Keratinocyte (primary cell): ENCODE data around the gene UNC79. TPM values are rescaled to one million over a fixed set of nuclear protein-coding genes. Genes with fewer than 3 reads are reported as not detected.

ENCODE experiments used
- DNase-seq: peaks from one replicate; pipeline ENCODE4 v3.0.0-alpha.2; 2011; ENCODE audit warnings: low read depth, missing footprints, low spot score
- FAIRE-seq: peaks from 2 replicates; lab custom pipeline; 2011; peaks lifted over from hg19 to GRCh38; lab: Jason Lieb, UNC
- H2AFZ ChIP-seq: 2 replicates; pipeline ENCODE4 v1.6.0; 2012; ENCODE audit warnings: low read length, control low read depth, inconsistent platforms; ENCODE audit not compliant: control insufficient read depth
- H3K27ac ChIP-seq: 2 replicates; pipeline ENCODE4 v1.5.1; 2011; ENCODE audit warnings: low read length; ENCODE audit not compliant: control insufficient read depth, insufficient read depth
- H3K27me3 ChIP-seq: 3 replicates; pipeline ENCODE4 v1.6.0; 2011; ENCODE audit warnings: low read length; ENCODE audit not compliant: control insufficient read depth, insufficient read depth; ENCODE audit errors: extremely low read depth
- H3K36me3 ChIP-seq, 2 experiments: 2 replicates in 1 of 2; 3 replicates in 1 of 2; pipeline ENCODE4 v1.5.1; 2011; ENCODE audit warnings: low read length in 2 of 2, mild to moderate bottlenecking in 1 of 2; ENCODE audit not compliant: control insufficient read depth in 2 of 2, insufficient read depth in 2 of 2; ENCODE audit errors: extremely low read depth in 1 of 2
- H3K4me1 ChIP-seq: 3 replicates; pipeline ENCODE4 v1.5.1; 2011; ENCODE audit warnings: low read length; ENCODE audit not compliant: control insufficient read depth, insufficient read depth; ENCODE audit errors: extremely low read depth
- H3K4me2 ChIP-seq: 3 replicates; pipeline ENCODE4 v1.6.0; 2011; ENCODE audit warnings: low read depth, low read length; ENCODE audit not compliant: control insufficient read depth, insufficient read depth; ENCODE audit errors: extremely low read depth
- H3K4me3 ChIP-seq, 3 experiments: fragments of 200-600 bp in 1 of 3; sonication (generic) in 1 of 3; 2 replicates in 2 of 3; 3 replicates in 1 of 3; pipeline ENCODE4 v1.5.1; 2011 to 2016; ENCODE audit warnings: low read length in 3 of 3, mild to moderate bottlenecking in 3 of 3, control low read depth in 2 of 3, inconsistent platforms in 1 of 3, low read depth in 1 of 3, mixed read lengths in 1 of 3, mixed run types in 1 of 3, moderate library complexity in 1 of 3; ENCODE audit not compliant: control insufficient read depth in 2 of 3, insufficient read depth in 2 of 3; ENCODE audit errors: extremely low read depth in 1 of 3
- H3K79me2 ChIP-seq: 2 replicates; pipeline ENCODE4 v1.6.0; 2012; ENCODE audit warnings: low read length; ENCODE audit not compliant: control insufficient read depth, insufficient read depth
- H3K9ac ChIP-seq: 3 replicates; pipeline ENCODE4 v1.6.0; 2011; ENCODE audit warnings: low read length; ENCODE audit not compliant: control insufficient read depth, insufficient read depth; ENCODE audit errors: extremely low read depth
- H3K9me1 ChIP-seq: 3 replicates; pipeline ENCODE4 v1.6.0; 2011; ENCODE audit warnings: low read length; ENCODE audit not compliant: control insufficient read depth, insufficient read depth; ENCODE audit errors: extremely low read depth
- H3K9me3 ChIP-seq: 2 replicates; pipeline ENCODE4 v1.5.1; 2012; ENCODE audit warnings: low read depth, low read length; ENCODE audit not compliant: control insufficient read depth
- H4K20me1 ChIP-seq: 3 replicates; pipeline ENCODE4 v1.6.0; 2011; ENCODE audit warnings: low read length; ENCODE audit not compliant: control insufficient read depth, insufficient read depth; ENCODE audit errors: extremely low read depth
- EZH2 ChIP-seq: IDR thresholded peaks from one replicate; pipeline ENCODE4 v1.6.1; 2012; ENCODE audit warnings: inconsistent platforms, mild to moderate bottlenecking, low read length, moderate library complexity
- dilution Hi-C: fragments of 300-500 bp; cut with MboI; formaldehyde crosslinking; loops from one replicate; pipeline ENCODE4 v1.7.0; 2020; ENCODE audit warnings: low sequenced_read_pairs; ENCODE audit not compliant: extremely low pct_ligation_motif_present
- polyA plus RNA-seq, 5 experiments: library from polyadenylated mRNA; depleted of rRNA in 3 of 5; stranded (reverse) in 3 of 5; stranded (forward) in 1 of 5; unstranded in 1 of 5; fragments of >200 nt; gene quantifications; 1 replicate in 1 of 5; 2 replicates in 3 of 5; 3 replicates in 1 of 5; pipeline versions ENCODE4 v1.2.1 to v1.2.3, GENCODE V29; 2011 to 2012; ENCODE audit warnings: missing spikeins in 2 of 5, low read depth in 1 of 5, low replicate concordance in 1 of 5
- TF ChIP-seq, protein P1 (sequence below), 3 experiments: IDR thresholded peaks in 1 of 3; conservative IDR thresholded peaks in 1 of 3; optimal IDR thresholded peaks in 1 of 3; 2 replicates in 2 of 3; 3 replicates in 1 of 3; pipeline versions ENCODE3 to v1.5.1; 2011; ENCODE audit warnings: low read length in 3 of 3, mild to moderate bottlenecking in 3 of 3, moderate library complexity in 2 of 3, control low read depth in 1 of 3, inconsistent platforms in 1 of 3; ENCODE audit not compliant: insufficient read depth in 2 of 3; ENCODE audit errors: extremely low read depth in 1 of 3

The UNC79 gene
- polyA plus RNA-seq, 1 donor (not counting 4 experiments of a cell fraction or from before 2014, with no cell fraction given) = 0.01 TPM

DNA sequence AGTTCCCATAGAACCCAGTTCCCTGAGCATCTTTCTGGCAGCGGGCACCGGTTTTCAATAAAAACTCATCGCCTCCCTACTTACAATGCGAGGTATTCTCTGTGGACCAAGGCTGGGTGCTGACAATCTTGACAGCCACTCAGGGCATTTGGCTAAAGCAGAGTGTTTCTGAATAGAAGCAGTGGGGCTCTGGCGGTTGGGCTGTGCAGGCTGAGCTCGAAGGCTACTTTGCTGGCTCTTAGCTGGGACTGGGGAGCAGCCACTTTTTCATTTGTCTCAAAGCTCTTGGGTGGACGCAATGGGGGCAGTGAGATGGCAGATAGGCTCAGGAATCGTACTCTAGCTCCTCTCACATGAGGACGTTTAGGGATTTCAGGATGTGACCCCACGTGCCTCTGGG, 151.8 kb downstream of the UNC79 start:
- no peak overlapping the region for H3K27ac ChIP-seq
- H3K9me1 ChIP-seq = no peaks in the 10 kb centered on the region
- H2AFZ ChIP-seq = no peak overlapping the region
- dilution Hi-C loops = no loop called here
- TF ChIP-seq, protein P1, sequence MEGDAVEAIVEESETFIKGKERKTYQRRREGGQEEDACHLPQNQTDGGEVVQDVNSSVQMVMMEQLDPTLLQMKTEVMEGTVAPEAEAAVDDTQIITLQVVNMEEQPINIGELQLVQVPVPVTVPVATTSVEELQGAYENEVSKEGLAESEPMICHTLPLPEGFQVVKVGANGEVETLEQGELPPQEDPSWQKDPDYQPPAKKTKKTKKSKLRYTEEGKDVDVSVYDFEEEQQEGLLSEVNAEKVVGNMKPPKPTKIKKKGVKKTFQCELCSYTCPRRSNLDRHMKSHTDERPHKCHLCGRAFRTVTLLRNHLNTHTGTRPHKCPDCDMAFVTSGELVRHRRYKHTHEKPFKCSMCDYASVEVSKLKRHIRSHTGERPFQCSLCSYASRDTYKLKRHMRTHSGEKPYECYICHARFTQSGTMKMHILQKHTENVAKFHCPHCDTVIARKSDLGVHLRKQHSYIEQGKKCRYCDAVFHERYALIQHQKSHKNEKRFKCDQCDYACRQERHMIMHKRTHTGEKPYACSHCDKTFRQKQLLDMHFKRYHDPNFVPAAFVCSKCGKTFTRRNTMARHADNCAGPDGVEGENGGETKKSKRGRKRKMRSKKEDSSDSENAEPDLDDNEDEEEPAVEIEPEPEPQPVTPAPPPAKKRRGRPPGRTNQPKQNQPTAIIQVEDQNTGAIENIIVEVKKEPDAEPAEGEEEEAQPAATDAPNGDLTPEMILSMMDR (optimal IDR thresholded peaks at IDR 0.05 in 1 of 3, IDR thresholded peaks at IDR 0.05 in 1 of 3, conservative IDR thresholded peaks at IDR 0.05 in 1 of 3; ENCODE audit: extremely low read depth in 1 of 3, insufficient read depth in 2 of 3, low read length in 3 of 3) = no peak
- no peak for TF ChIP-seq EZH2
- no peaks in the 10 kb centered on the region for H4K20me1 ChIP-seq
- H3K9me3 ChIP-seq = no peaks in the 10 kb centered on the region
- no peaks in the 10 kb centered on the region for H3K36me3 ChIP-seq
- H3K4me3 ChIP-seq = no peak overlapping the region
- no peaks in the 10 kb centered on the region for H3K27me3 ChIP-seq
- no peak for FAIRE-seq
- DNase-seq = no peak
- no peaks in the 10 kb centered on the region for H3K4me1 ChIP-seq
- no peaks in the 10 kb centered on the region for H3K79me2 ChIP-seq
- H3K9ac ChIP-seq = no peak overlapping the region
- H3K4me2 ChIP-seq = no peak overlapping the region

DNA sequence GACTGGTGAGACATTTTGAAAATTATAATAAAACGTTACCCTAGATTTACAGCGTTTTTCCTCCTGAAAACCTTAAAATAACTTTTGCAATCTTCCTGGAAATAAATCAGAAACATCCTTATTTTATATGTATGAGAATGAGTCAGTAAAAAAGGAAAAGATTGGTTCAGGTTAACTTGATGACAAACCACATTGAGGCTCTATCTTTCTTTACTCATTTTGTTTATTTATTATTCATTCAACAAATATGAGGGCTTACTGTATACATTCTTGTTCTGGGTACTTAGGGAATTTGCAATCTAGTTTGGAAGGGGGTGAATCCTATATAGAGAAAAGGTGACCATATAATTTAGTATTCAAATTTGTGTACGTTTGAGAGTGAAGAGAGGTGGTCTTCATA, 156.6 kb downstream of the UNC79 start:
- DNase-seq (no peak), FAIRE-seq (no peak)
- no peak overlapping the region for H3K4me2 ChIP-seq
- no peak overlapping the region for H3K9ac ChIP-seq
- no peaks in the 10 kb centered on the region for H3K9me1 ChIP-seq
- H2AFZ ChIP-seq = no peak overlapping the region
- TF ChIP-seq, protein P1 (optimal IDR thresholded peaks at IDR 0.05 in 1 of 3, IDR thresholded peaks at IDR 0.05 in 1 of 3, conservative IDR thresholded peaks at IDR 0.05 in 1 of 3; ENCODE audit: extremely low read depth in 1 of 3, insufficient read depth in 2 of 3, low read length in 3 of 3) = no peak
- H3K79me2 ChIP-seq = no peaks in the 10 kb centered on the region
- H3K4me1 ChIP-seq = no peaks in the 10 kb centered on the region
- H4K20me1 ChIP-seq = no peaks in the 10 kb centered on the region
- no peaks in the 10 kb centered on the region for H3K27me3 ChIP-seq
- dilution Hi-C loops = no loop called here
- H3K4me3 ChIP-seq = no peak overlapping the region
- H3K9me3 ChIP-seq = no peaks in the 10 kb centered on the region
- no peak overlapping the region for H3K27ac ChIP-seq
- H3K36me3 ChIP-seq = no peaks in the 10 kb centered on the region
